22Rv1 (cell line): ENCODE data around the gene MAP4K3.

Source experiments
- CTCF ChIP-seq: fragments of 450-650 bp; IDR thresholded peaks from 2 replicates; pipeline ENCODE4 v1.5.1; 2017; ENCODE audit warnings: mild to moderate bottlenecking
- ZFX ChIP-seq: fragments of 450-650 bp; IDR thresholded peaks from 2 replicates; pipeline ENCODE4 v1.6.1; 2017; ENCODE audit warnings: antibody characterized with exemption, borderline replicate concordance

- TF ChIP-seq CTCF (no peak), ZFX (no peak)
These were observed 49.0 kb upstream of the MAP4K3 start for GRCh38 chr2:39486071-39486470.
